ENCODE results near the gene MYL2. TPM values are rescaled to one million over a fixed set of nuclear protein-coding genes. Genes with fewer than 3 reads are reported as not detected.

Gene MYL2
- total and polyA plus RNA-seq, 10 of the 15 experiments (the other 5 are each of a cell fraction or from before 2014, with no cell fraction given) = 0.08 to 1.8 (median 0.57) TPM; not detected in 1

GRCh38 chr12:110935588-110935987 is 15.2 kb upstream of the MYL2 start:
- RAD21 ChIA-PET (ENCODE audit: unreplicated experiment) = no interaction called here
- SMC1A ChIA-PET (ENCODE audit: uncharacterized antibody, unreplicated experiment) = interaction anchor here (2.2 kb wide), 1 partner anchor 40 kb away, joined by 7 read pairs; no protein-coding TSS in a partner anchor
- no peaks in the 10 kb centered on the region for H3K27me3 ChIP-seq (replicated peaks in 1 of 2; ENCODE audit: control insufficient read depth in 2 of 2, insufficient read depth in 2 of 2, low read length in 1 of 2)
- no peaks in the 10 kb centered on the region for H4K20me1 ChIP-seq (ENCODE audit: control insufficient read depth, insufficient read depth)
- H3K4me3 ChIP-seq = no peak overlapping the region
- DNase-seq (ENCODE audit: low read depth, low spot score) (no peak), ATAC-seq (no peak), FAIRE-seq (no peak)
- in situ Hi-C loops (cut with MboI) (no loop called here), intact Hi-C loops (cut with micrococcal nuclease; ENCODE audit: unreplicated experiment) (no loop called here)
- no peaks in the 10 kb centered on the region for H3K36me3 ChIP-seq (ENCODE audit: control insufficient read depth in 2 of 2, insufficient read depth in 2 of 2, low read length in 1 of 2)
- no TSS peak for BruUV-seq (replicated peaks)
- H3K4me1 ChIP-seq (ENCODE audit: control insufficient read depth, insufficient read depth, low read length) = peaks cover 3% of the 10 kb centered on the region; the same call in 1 of the 2 replicates
- no peak overlapping the region for H3K27ac ChIP-seq (ENCODE audit: control insufficient read depth, insufficient read depth)
- CTCF ChIA-PET = interaction anchor here (0.7 to 10.1 kb wide), 4 partner anchors 20 to 388 kb away, joined by 3 to 80 read pairs (median 4); no protein-coding TSS in a partner anchor
- POLR2A ChIA-PET = interaction anchor here (0.7 kb wide), 2 partner anchors 10 to 324 kb away, joined by 3 to 4 read pairs; no protein-coding TSS in a partner anchor
- no peak overlapping the region for H3K4me2 ChIP-seq (ENCODE audit: control insufficient read depth, insufficient read depth)
- WGBS (ENCODE audit: insufficient coverage, insufficient replicate concordance, low lambda C conversion rate, missing lambda C conversion rate) = 75% methylated on average over 4 of the region's 4 CpGs
- TF ChIP-seq SMC3 (IDR thresholded peaks at IDR 0.05; ENCODE audit: borderline replicate concordance, low read length) (no peak), MYC (IDR thresholded peaks at IDR 0.05; ENCODE audit: insufficient read depth, insufficient read length, insufficient replicate concordance, low read length, severe bottlenecking) (no peak), HDGF (IDR thresholded peaks at IDR 0.05) (no peak), PKNOX1 (IDR thresholded peaks at IDR 0.05) (no peak), NRF1 (conservative IDR thresholded peaks at IDR 0.05; ENCODE audit: low read depth, low read length) (no peak), CHD2 (IDR thresholded peaks at IDR 0.05; ENCODE audit: borderline replicate concordance, low read depth, low read length) (no peak), FOS (IDR thresholded peaks at IDR 0.05; ENCODE audit: borderline replicate concordance, extremely low read depth, insufficient read length) (no peak), E2F4 (IDR thresholded peaks at IDR 0.05; ENCODE audit: low read depth, low read length) (no peak), ATF7 (IDR thresholded peaks at IDR 0.05; ENCODE audit: low read depth) (no peak)
- H3K79me2 ChIP-seq (ENCODE audit: control insufficient read depth, insufficient read depth, low read length) = no peaks in the 10 kb centered on the region
- no peak overlapping the region for H3K9ac ChIP-seq (ENCODE audit: control insufficient read depth, insufficient read depth, low read length)
- no peaks in the 10 kb centered on the region for H3K9me3 ChIP-seq (replicated peaks; ENCODE audit: control insufficient read depth, insufficient read depth, low read length)
- H2AFZ ChIP-seq (ENCODE audit: control insufficient read depth, low read depth, low read length) = no peak overlapping the region

Measured in GM12878 (cell line).